GM12801 (cell line): ENCODE data around the gene OR2S2.

Experiments
- TF ChIP-seq, protein P1 (sequence below): IDR thresholded peaks from one replicate; pipeline ENCODE4 v1.5.1; 2011; ENCODE audit warnings: control low read depth; ENCODE audit not compliant: insufficient read length; ENCODE audit errors: extremely low read depth

OR2S2 gene

DNA sequence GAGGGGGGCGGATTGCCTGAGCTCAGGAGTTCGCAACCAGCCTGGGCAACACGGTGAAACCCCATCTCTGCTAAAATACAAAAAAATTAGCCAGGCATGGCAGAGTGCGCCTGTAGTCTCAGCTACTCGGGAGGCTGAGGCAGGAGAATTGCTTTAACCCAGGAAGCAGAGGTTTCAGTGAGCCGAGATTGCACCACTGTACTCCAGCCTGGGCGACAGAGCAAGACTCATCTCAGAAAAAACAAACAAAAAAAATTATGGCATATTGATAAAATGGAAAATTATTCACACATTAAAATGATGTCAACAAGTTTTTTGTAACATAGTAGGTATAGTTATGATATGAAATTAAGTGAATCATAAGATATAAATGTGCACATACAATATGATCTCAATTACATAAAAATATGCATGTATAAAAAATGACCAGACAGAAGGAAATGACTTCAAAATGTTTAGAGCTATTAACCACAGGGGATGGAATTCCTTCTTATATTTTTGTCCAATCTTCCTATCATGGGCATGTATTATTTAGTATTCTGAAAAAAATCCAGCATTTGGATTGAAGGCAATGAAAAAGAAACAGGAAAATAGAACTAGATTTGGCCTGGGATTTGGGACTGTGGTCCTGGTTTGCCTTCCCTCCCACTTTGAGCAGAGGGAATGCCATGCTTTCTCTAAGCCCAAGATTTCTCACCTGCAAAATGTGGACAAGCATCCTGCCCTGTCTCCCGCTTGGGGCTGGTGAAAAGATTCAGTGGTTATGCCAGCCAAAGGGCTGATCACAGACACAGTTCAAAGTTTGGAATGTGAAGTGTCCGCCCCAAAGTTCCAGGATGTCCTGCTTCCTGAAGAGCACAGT is 29.1 kb downstream of the OR2S2 start:
- TF ChIP-seq, protein P1, sequence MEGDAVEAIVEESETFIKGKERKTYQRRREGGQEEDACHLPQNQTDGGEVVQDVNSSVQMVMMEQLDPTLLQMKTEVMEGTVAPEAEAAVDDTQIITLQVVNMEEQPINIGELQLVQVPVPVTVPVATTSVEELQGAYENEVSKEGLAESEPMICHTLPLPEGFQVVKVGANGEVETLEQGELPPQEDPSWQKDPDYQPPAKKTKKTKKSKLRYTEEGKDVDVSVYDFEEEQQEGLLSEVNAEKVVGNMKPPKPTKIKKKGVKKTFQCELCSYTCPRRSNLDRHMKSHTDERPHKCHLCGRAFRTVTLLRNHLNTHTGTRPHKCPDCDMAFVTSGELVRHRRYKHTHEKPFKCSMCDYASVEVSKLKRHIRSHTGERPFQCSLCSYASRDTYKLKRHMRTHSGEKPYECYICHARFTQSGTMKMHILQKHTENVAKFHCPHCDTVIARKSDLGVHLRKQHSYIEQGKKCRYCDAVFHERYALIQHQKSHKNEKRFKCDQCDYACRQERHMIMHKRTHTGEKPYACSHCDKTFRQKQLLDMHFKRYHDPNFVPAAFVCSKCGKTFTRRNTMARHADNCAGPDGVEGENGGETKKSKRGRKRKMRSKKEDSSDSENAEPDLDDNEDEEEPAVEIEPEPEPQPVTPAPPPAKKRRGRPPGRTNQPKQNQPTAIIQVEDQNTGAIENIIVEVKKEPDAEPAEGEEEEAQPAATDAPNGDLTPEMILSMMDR = no peak

DNA sequence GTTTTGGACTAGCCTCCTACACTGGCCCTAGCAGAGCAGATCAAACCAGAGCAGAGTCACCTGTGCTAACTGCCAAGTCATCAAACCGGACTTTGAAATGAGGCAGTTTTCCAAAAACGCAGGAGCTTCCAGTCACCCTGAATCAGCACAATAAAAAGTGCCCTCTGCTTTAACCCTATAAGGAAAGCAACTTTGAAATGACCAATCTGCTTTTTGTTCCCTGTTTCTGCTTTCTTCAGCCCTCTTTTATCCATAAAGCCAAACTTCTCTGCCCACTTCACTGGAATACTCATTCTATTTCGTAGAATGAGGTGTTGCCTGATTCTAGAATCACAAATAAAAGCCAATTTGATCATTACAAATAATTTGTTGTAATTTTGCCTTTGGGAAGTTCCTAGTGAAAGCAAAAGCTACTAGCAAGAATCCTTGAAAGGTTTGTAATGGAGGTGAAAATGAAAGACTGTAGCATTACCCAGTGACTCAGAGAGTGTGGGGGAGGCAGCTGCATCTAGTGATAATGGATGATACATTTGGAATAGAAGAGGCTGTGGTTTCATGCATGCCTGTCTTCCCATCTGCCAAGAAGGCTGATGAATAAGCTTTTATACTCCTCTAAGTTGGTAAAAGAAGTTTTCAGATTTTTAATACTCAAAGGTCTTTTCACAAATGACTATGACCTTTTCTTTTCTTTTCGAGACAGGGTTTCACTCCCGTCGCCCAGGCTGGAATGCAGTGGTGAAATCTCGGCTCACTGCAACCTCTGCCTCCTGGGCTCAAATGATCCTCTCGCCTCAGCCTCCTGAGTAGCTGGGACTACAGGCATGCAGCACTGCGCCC is 33.8 kb downstream of the OR2S2 start:
- TF ChIP-seq, protein P1 = no peak

DNA sequence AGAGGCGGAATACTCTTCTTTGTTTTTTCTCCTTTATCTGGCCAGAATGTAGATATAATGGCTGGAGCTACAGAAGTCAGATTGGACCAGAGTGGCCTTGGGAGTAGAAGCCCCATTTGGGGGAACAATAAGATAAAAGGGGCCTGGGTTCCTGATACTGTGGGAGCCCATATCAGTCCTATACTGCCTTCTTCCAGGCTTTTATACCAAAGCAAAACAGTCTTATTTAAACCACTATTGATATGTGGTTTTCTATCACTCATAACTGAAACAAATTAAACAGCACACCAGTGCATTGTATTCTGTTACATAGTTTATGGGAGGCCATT is 34.4 kb downstream of the OR2S2 start:
- TF ChIP-seq, protein P1 = no peak

DNA sequence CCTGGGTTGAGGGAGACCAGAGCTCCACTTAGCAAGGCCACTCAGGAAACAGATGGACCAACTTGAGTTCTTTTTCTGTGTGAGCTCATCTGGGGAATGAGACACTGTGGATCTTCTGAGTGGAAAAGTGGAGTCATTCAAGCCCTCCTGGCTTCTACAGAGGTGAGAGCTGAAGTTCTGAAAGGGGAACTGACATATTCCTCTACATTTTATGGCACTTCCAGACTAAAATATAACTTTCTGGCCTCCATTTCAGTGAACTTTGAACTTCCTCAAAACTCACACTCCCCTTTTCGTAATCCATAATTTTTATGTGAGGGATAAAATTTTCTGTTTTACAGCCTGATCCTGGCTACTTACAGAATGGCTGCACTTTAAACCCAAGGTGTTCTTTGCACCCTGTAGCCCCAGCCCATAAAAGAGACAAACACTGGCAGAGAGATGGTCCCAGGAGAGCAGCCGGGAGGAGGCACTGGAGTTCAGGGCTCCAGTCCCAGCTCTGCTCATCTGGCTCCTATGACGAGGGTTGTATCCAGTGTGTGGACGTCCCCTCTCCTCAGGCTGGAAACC is 37.8 kb downstream of the OR2S2 start:
- TF ChIP-seq, protein P1 = no peak

DNA sequence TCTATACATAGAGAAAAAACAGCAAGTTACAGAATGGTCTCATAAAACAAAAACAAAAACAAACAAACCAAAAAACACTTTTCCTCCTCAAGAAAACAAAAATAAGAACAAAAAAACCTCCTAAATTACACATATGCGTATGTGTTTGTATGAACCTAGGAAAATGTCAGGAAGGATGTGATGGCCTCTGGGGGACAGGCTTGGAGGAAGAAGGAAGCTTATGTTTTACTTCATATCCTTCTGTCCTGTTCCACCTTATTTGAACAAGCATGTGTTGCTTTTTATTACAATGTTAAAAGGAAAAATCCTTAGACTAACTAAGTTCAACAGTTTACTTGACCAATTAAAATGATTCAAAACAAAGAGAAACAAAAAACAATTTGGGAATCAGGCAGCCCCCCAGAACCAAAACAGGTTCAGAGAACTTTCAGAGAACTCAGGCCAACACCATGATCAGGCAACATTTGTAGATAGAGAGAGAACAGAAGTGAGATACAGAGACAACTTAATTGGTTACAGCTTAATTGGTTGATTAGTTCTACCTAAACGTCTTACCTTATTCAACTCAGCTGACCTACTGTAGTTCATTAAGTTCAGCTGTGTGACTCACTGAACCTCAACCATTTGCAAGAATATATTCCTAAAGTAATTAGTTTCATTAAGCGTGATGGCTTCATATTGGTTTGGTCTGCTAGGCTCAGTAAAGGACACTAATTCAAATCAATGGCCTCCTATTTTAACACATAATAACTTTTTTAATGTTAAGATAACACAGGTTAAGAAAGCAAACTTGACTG is 38.5 kb downstream of the OR2S2 start:
- TF ChIP-seq, protein P1 = no peak

DNA sequence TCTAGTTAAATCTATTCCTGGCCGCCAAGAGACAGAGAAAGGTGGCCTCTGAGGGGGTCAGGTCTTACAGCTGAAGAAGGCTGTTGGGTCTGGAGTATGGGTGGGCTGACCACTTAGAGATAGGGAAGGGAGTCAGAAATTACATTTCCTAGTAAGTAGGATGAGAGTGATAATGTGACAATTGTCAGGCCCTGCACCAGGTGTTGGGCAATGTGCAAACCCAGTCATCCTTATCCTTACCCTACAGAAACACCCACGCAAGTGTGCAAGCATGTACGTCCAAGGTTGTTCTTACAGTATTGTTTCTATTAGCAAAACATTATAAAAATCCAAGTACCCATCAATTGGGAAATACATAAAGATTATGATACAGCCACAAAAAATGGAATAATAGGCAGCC is 39.2 kb downstream of the OR2S2 start:
- TF ChIP-seq, protein P1 = no peak

DNA sequence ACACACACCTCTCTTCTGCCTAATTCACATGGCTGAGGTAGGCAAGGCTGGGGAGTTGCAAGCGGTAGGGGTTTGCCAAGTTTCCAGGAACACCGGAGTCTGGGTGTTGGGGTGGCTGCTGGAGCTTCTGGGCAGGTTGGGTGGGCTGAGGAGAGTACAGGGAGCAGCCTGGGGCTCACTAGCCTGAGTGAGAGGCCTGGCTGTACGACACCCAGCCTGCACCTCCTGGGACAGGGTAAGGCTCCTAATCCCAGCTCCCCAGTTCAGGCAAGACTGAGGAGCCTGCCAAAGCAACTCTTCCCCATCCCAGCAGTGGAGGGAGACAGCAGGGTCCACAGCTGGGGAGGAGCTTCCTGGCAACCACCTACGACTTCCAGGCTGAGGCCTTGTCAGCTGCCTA is 40.7 kb downstream of the OR2S2 start:
- TF ChIP-seq, protein P1 = no peak
